ENCODE data around the gene MOCS2. TPM values are rescaled to one million over a fixed set of nuclear protein-coding genes. Genes with fewer than 3 reads are reported as not detected.

The MOCS2 gene
- total and polyA plus RNA-seq, 7 donors: 30.5 to 92.7 (median 56.5) TPM

- H3K36me3 ChIP-seq: no peaks in the 10 kb centered on the region
- peaks cover 0 to 23% (median 11%) of the 10 kb centered on the region in 4 donors for H3K4me1 ChIP-seq
- H3K27ac ChIP-seq: peak overlapping the region in 1 of 4 donors; percentile 37
- no peaks in the 10 kb centered on the region for H3K27me3 ChIP-seq
- no peak for DNase-seq
- no peak overlapping the region for H3K4me3 ChIP-seq
- intact Hi-C loops (cut with DNase I): no loop called here
- WGBS, 2 donors: 86% methylated on average over 2 of the region's 2 CpGs
- H3K9me3 ChIP-seq: no peaks in the 10 kb centered on the region
- TF ChIP-seq POLR2AphosphoS5 (IDR thresholded peaks at IDR 0.05) (no peak), EP300 (IDR thresholded peaks at IDR 0.05) (no peak), POLR2A (IDR thresholded peaks at IDR 0.05) (no peak), CTCF (IDR thresholded peaks at IDR 0.05) (no peak)
Measured at GRCh38 chr5:53091289-53091688, 18.3 kb downstream of the MOCS2 start.

- H3K27me3 ChIP-seq: no peaks in the 10 kb centered on the region
- TF ChIP-seq EP300 (IDR thresholded peaks at IDR 0.05) (no peak), POLR2A (IDR thresholded peaks at IDR 0.05) (no peak)
- no peak overlapping the region for H3K4me3 ChIP-seq
- WGBS, 2 donors: 85 to 90% methylated on average over 5 of the region's 5 CpGs
- H3K27ac ChIP-seq: no peak overlapping the region
- no peaks in the 10 kb centered on the region for H3K9me3 ChIP-seq
- no peak for DNase-seq
- intact Hi-C loops (cut with DNase I): no loop called here
- no peaks in the 10 kb centered on the region for H3K36me3 ChIP-seq
- H3K4me1 ChIP-seq: peaks cover 0 to 22% (median 11%) of the 10 kb centered on the region in 4 donors
Measured at GRCh38 chr5:53090229-53090628, 19.3 kb downstream of the MOCS2 start.

- H3K27ac ChIP-seq: no peak overlapping the region
- no peaks in the 10 kb centered on the region for H3K27me3 ChIP-seq
- no peaks in the 10 kb centered on the region for H3K9me3 ChIP-seq
- intact Hi-C loops (cut with DNase I): no loop called here
- peaks cover 0 to 17% (median 11%) of the 10 kb centered on the region in 4 donors for H3K4me1 ChIP-seq
- no peak for DNase-seq
- no peak overlapping the region for H3K4me3 ChIP-seq
- TF ChIP-seq POLR2A (IDR thresholded peaks at IDR 0.05) (no peak), CTCF (IDR thresholded peaks at IDR 0.05) (no peak), POLR2AphosphoS5 (IDR thresholded peaks at IDR 0.05) (no peak), EP300 (IDR thresholded peaks at IDR 0.05) (no peak)
- no peaks in the 10 kb centered on the region for H3K36me3 ChIP-seq
- 73 to 90% methylated on average over 4 of the region's 4 CpGs for WGBS, 2 donors
Measured at GRCh38 chr5:53089481-53089991, 20.0 kb downstream of the MOCS2 start.

GRCh38 chr5:53087621-53088121 lies 21.9 kb downstream of the MOCS2 start:
- 93 to 99% methylated on average over 1 of the region's 1 CpG for WGBS, 2 donors

GRCh38 chr5:53087171-53087570 lies 22.4 kb downstream of the MOCS2 start:
- Histone ChIP-seq H3K4me1 (peaks cover 0 to 17% (median 11%) of the 10 kb centered on the region in 4 donors), H3K4me3 (no peak overlapping the region), H3K27me3 (no peaks in the 10 kb centered on the region), H3K27ac (no peak overlapping the region), H3K9me3 (no peaks in the 10 kb centered on the region), H3K36me3 (no peaks in the 10 kb centered on the region)
- no peak for DNase-seq
- no peak for TF ChIP-seq CTCF (IDR thresholded peaks at IDR 0.05)
- intact Hi-C loops (cut with DNase I): no loop called here
- WGBS, 2 donors: 79 to 91% methylated on average over 1 of the region's 1 CpG

More at GRCh38 chr5:53087621-53088121, 21.9 kb downstream of the MOCS2 start:
- Histone ChIP-seq H3K4me1 (peaks cover 0 to 17% (median 11%) of the 10 kb centered on the region in 4 donors), H3K4me3 (no peak overlapping the region), H3K27ac (peak overlapping the region in 1 of 4 donors; percentile 8), H3K36me3 (no peaks in the 10 kb centered on the region), H3K27me3 (no peaks in the 10 kb centered on the region), H3K9me3 (no peaks in the 10 kb centered on the region)
- intact Hi-C loops (cut with DNase I): no loop called here
- DNase-seq: no peak
- TF ChIP-seq EP300 (IDR thresholded peaks at IDR 0.05): no peak
- no peak for TF ChIP-seq POLR2A (IDR thresholded peaks at IDR 0.05)
- TF ChIP-seq POLR2AphosphoS5 (IDR thresholded peaks at IDR 0.05): no peak
- no peak for TF ChIP-seq CTCF (IDR thresholded peaks at IDR 0.05)

Measured in sigmoid colon (tissue), 7 donors.